Measurements from ENCODE around the gene DEFB110.

The DEFB110 gene

DNA sequence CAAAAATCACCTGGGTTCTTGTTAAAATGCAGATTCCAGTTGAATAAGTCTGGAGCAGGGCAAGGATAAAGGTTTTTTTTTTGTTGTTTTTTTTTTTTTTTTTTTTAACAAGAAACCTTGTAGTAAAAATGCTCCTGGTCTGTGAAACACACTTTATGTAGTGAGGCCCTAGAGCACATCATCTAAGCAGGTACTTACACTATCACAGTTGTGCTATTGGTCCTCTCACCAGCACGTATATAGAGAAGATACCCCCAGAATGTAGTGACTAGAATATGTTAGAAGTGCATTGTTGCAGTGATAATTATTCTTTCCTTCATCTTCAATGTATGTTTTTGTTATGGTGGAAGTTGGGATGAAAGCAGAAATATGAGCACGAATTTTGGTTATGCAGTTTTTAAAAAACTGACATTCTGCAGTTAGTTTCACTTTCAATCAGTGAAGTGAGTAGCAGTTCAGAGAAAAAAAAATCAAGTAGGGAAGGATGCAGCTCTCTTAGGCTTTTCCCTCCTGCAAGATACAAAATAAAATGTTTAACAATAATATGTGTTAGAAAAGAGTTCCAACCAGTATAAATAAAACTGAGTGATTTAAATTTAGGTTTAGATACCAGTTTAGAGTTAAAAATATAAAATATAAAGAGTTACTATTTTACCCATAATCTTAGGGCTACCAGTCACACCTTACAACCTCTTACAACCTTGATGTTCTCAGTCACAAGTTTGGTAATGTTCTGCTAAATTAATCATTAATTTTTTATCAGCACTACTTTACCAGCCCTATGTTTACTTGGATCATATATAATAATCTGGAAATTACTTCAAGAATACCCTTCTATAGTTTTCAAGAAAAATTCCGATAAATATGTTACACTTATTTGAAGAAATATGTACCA lies 43.2 kb downstream of the DEFB110 start:
- in situ Hi-C loops (cut with MboI; ENCODE audit: low pct_unique_long_range_greater_than_20kb, low sequenced_read_pairs, unreplicated experiment): no loop called here
- no peak for TF ChIP-seq CTCF (IDR thresholded peaks at IDR 0.05; ENCODE audit: extremely low read depth, insufficient read depth, missing control alignments)
- no peak for DNase-seq (ENCODE audit: low spot score)

- in situ Hi-C loops (cut with MboI; ENCODE audit: low pct_unique_long_range_greater_than_20kb, low sequenced_read_pairs, unreplicated experiment): no loop called here
- TF ChIP-seq CTCF (IDR thresholded peaks at IDR 0.05; ENCODE audit: extremely low read depth, insufficient read depth, missing control alignments): no peak
- DNase-seq (ENCODE audit: low spot score): no peak
Observed at GRCh38 chr6:49969605-49970004, 52.2 kb downstream of the DEFB110 start, which contains the start of gene DEFB113. Gene DEFB113 (minus strand): TSS chr6:49969625. CDS start chr6:49969625, 0 bp downstream.

Measured in GM13977 (cell line).